ENCODE measurements around the gene CTNND2.

CTNND2 gene

GRCh38 chr5:11777096-11777495 is 127.2 kb downstream of the CTNND2 start:
- no peak for DNase-seq (ENCODE audit: low read depth)

GRCh38 chr5:11770310-11770709 is 133.9 kb downstream of the CTNND2 start:
- DNase-seq (ENCODE audit: low read depth), result no peak

GRCh38 chr5:11760934-11761603 is 143.2 kb downstream of the CTNND2 start:
- DNase-seq (ENCODE audit: low read depth), result no peak

GRCh38 chr5:11758321-11758720 is 145.9 kb downstream of the CTNND2 start:
- DNase-seq (ENCODE audit: low read depth), result no peak

GRCh38 chr5:11757661-11758060 is 146.6 kb downstream of the CTNND2 start:
- no peak for DNase-seq (ENCODE audit: low read depth)

- DNase-seq (ENCODE audit: low read depth), result no peak
These were observed 167.2 kb downstream of the CTNND2 start for GRCh38 chr5:11737010-11737409.

- no peak for DNase-seq (ENCODE audit: low read depth)
These were observed 169.9 kb downstream of the CTNND2 start for GRCh38 chr5:11734369-11734768.

GRCh38 chr5:11733840-11734192 is 170.4 kb downstream of the CTNND2 start:
- DNase-seq (ENCODE audit: low read depth), result no peak

GRCh38 chr5:11733185-11733839 is 170.9 kb downstream of the CTNND2 start:
- no peak for DNase-seq (ENCODE audit: low read depth)

GRCh38 chr5:11724940-11725339 is 179.3 kb downstream of the CTNND2 start:
- DNase-seq (ENCODE audit: low read depth), result no peak

- DNase-seq (ENCODE audit: low read depth), result peak; percentile 14
These were observed 184.3 kb downstream of the CTNND2 start for GRCh38 chr5:11719888-11720481.

- DNase-seq (ENCODE audit: low read depth), result no peak
These were observed 188.6 kb downstream of the CTNND2 start for GRCh38 chr5:11715461-11716196.

GRCh38 chr5:11711932-11712331 is 192.3 kb downstream of the CTNND2 start:
- no peak for DNase-seq (ENCODE audit: low read depth)

- no peak for DNase-seq (ENCODE audit: low read depth)
These were observed 195.2 kb downstream of the CTNND2 start for GRCh38 chr5:11709021-11709420.

- DNase-seq (ENCODE audit: low read depth), result no peak
These were observed 199.3 kb downstream of the CTNND2 start for GRCh38 chr5:11704916-11705315.

GRCh38 chr5:11700391-11700790 is 203.9 kb downstream of the CTNND2 start:
- no peak for DNase-seq (ENCODE audit: low read depth)

- no peak for DNase-seq (ENCODE audit: low read depth)
These were observed 211.6 kb downstream of the CTNND2 start for GRCh38 chr5:11692636-11693035.

GRCh38 chr5:11687498-11687897 is 216.7 kb downstream of the CTNND2 start:
- no peak for DNase-seq (ENCODE audit: low read depth)

GRCh38 chr5:11684607-11685006 is 219.6 kb downstream of the CTNND2 start:
- no peak for DNase-seq (ENCODE audit: low read depth)

GRCh38 chr5:11683666-11684065 is 220.6 kb downstream of the CTNND2 start:
- no peak for DNase-seq (ENCODE audit: low read depth)

GRCh38 chr5:11681796-11682195 is 222.4 kb downstream of the CTNND2 start:
- DNase-seq (ENCODE audit: low read depth), result no peak

- no peak for DNase-seq (ENCODE audit: low read depth)
These were observed 224.6 kb downstream of the CTNND2 start for GRCh38 chr5:11679676-11680075.

- no peak for DNase-seq (ENCODE audit: low read depth)
These were observed 229.1 kb downstream of the CTNND2 start for GRCh38 chr5:11675184-11675583.
